Measurements from ENCODE around the gene PTPN3. TPM values are rescaled to one million over a fixed set of nuclear protein-coding genes. Genes with fewer than 3 reads are reported as not detected.

PTPN3 gene
- total and polyA plus RNA-seq, 2 donors from 2014 or later: 33.7 to 40.6 TPM

- FAIRE-seq (no peak), DNase-seq (peak in 1 of 5 donors; percentile 36)
- intact Hi-C loops (cut with DNase I): no loop called here
- no peak for TF ChIP-seq CTCF (IDR thresholded peaks at IDR 0.05; ENCODE audit: borderline replicate concordance, extremely low read depth, insufficient read depth)
- Histone ChIP-seq H3K4me1 (ENCODE audit: control insufficient read depth in 2 of 3, insufficient read depth in 2 of 3, low read depth in 1 of 3, low read length in 3 of 3) (peaks cover 0 to 2% (median 2%) of the 10 kb centered on the region in 3 donors), H3K9me3 (ENCODE audit: control insufficient read depth in 2 of 3, insufficient read depth in 1 of 3, low read length in 3 of 3) (no peaks in the 10 kb centered on the region), H3K36me3 (ENCODE audit: control insufficient read depth in 2 of 3, insufficient read depth in 3 of 3, low read length in 3 of 3) (peaks cover 0 to 34% (median 11%) of the 10 kb centered on the region in 3 donors), H3K9ac (ENCODE audit: low read length in 3 of 3) (no peak overlapping the region), H3K27ac (ENCODE audit: low read depth in 2 of 2, low read length in 2 of 2) (no peak overlapping the region), H3K27me3 (ENCODE audit: control insufficient read depth, insufficient read depth, low read length) (no peaks in the 10 kb centered on the region), H3K4me3 (ENCODE audit: low read length in 3 of 3) (no peak overlapping the region)
Observed at GRCh38 chr9:109426626-109427402, 71.3 kb downstream of the PTPN3 start.

DNA sequence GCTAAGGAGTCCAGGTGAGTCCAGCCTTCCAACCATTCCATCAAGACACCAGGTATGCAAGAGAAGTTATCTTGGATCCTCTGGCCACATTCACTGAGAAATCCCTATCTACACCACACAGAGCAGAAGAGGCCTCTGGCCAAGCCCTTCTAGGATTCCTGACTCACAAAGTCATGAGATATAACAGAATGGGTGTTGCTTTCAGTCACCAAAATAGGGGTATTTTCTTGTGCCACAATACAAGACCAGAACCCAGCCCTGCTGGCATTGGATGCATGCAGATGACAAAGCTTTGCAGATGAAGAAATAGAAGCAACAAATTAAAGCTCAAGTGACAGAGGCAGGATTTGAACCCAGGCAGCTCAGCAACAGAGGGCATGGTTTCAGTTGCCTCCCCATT, 73.5 kb downstream of the PTPN3 start:
- no peak for DNase-seq
- intact Hi-C loops (cut with DNase I): no loop called here
- TF ChIP-seq CTCF (IDR thresholded peaks at IDR 0.05; ENCODE audit: borderline replicate concordance, extremely low read depth, insufficient read depth): no peak
- Histone ChIP-seq H3K27ac (ENCODE audit: low read depth in 2 of 2, low read length in 2 of 2) (no peak overlapping the region), H3K4me1 (ENCODE audit: control insufficient read depth in 2 of 3, insufficient read depth in 2 of 3, low read depth in 1 of 3, low read length in 3 of 3) (peaks cover 0 to 7% (median 2%) of the 10 kb centered on the region in 3 donors), H3K4me3 (ENCODE audit: low read length in 3 of 3) (no peak overlapping the region), H3K9me3 (ENCODE audit: control insufficient read depth in 2 of 3, insufficient read depth in 1 of 3, low read length in 3 of 3) (no peaks in the 10 kb centered on the region), H3K36me3 (ENCODE audit: control insufficient read depth in 2 of 3, insufficient read depth in 3 of 3, low read length in 3 of 3) (peaks cover 0 to 22% (median 5%) of the 10 kb centered on the region in 3 donors), H3K9ac (ENCODE audit: low read length in 3 of 3) (no peak overlapping the region), H3K27me3 (ENCODE audit: control insufficient read depth, insufficient read depth, low read length) (no peaks in the 10 kb centered on the region)
- no peak for FAIRE-seq

GRCh38 chr9:109423877-109424276, 74.2 kb downstream of the PTPN3 start:
- no peak overlapping the region for H3K9ac ChIP-seq (ENCODE audit: low read length in 3 of 3)
- no peaks in the 10 kb centered on the region for H3K9me3 ChIP-seq (ENCODE audit: control insufficient read depth in 2 of 3, insufficient read depth in 1 of 3, low read length in 3 of 3)
- FAIRE-seq (no peak), DNase-seq (no peak)
- no peak for TF ChIP-seq CTCF (IDR thresholded peaks at IDR 0.05; ENCODE audit: borderline replicate concordance, extremely low read depth, insufficient read depth)
- intact Hi-C loops (cut with DNase I): no loop called here
- no peak overlapping the region for H3K4me3 ChIP-seq (ENCODE audit: low read length in 3 of 3)
- peaks cover 0 to 23% (median 7%) of the 10 kb centered on the region in 3 donors for H3K36me3 ChIP-seq (ENCODE audit: control insufficient read depth in 2 of 3, insufficient read depth in 3 of 3, low read length in 3 of 3)
- no peak overlapping the region for H3K27ac ChIP-seq (ENCODE audit: low read depth in 2 of 2, low read length in 2 of 2)
- H3K27me3 ChIP-seq (ENCODE audit: control insufficient read depth, insufficient read depth, low read length): no peaks in the 10 kb centered on the region
- H3K4me1 ChIP-seq (ENCODE audit: control insufficient read depth in 2 of 3, insufficient read depth in 2 of 3, low read depth in 1 of 3, low read length in 3 of 3): peaks cover 0 to 7% (median 2%) of the 10 kb centered on the region in 3 donors
